ENCODE results near the gene RNF150. TPM values are rescaled to one million over a fixed set of nuclear protein-coding genes. Genes with fewer than 3 reads are reported as not detected.

Gene RNF150
- total and polyA plus RNA-seq, 2 of the 8 experiments (the other 6 are each of a cell fraction or from before 2014, with no cell fraction given): 3.4 to 4.8 TPM

GRCh38 chr4:140969296-140969695, 164.0 kb downstream of the RNF150 start:
- no peak overlapping the region for H3K4me2 ChIP-seq (ENCODE audit: insufficient read depth in 1 of 2, low read depth in 2 of 2, low read length in 2 of 2)
- no peak overlapping the region for H2BK120ac ChIP-seq (replicated peaks; ENCODE audit: low read depth, low read length)
- no peak overlapping the region for H2BK5ac ChIP-seq (ENCODE audit: low read depth, low read length)
- no peak overlapping the region for H3K9ac ChIP-seq (replicated peaks in 1 of 4; ENCODE audit: extremely low read depth in 1 of 4, low read depth in 3 of 4, low read length in 3 of 4)
- H3K9me3 ChIP-seq (ENCODE audit: insufficient read depth in 2 of 2, low read depth in 1 of 2, low read length in 1 of 2): no peaks in the 10 kb centered on the region
- H3K4me1 ChIP-seq (replicated peaks in 1 of 4; ENCODE audit: control insufficient read depth in 3 of 4, insufficient read depth in 4 of 4, low read length in 3 of 4): no peaks in the 10 kb centered on the region
- no peak overlapping the region for H2AK5ac ChIP-seq (ENCODE audit: low read depth, low read length)
- H3K23me2 ChIP-seq (ENCODE audit: low read depth, low read length): no peaks in the 10 kb centered on the region
- FAIRE-seq: no peak
- ChIA-PET POLR2A (ENCODE audit: partially characterized antibody) (interaction anchor here (1.4 kb wide), 1 partner anchor 164 kb away, joined by 3 read pairs; no protein-coding TSS in a partner anchor), CTCF (ENCODE audit: partially characterized antibody) (no interaction called here)
- no peaks in the 10 kb centered on the region for H3K36me3 ChIP-seq (ENCODE audit: control insufficient read depth in 2 of 4, insufficient read depth in 4 of 4, low read length in 3 of 4)
- H2AFZ ChIP-seq (ENCODE audit: low read length): no peak overlapping the region
- H4K8ac ChIP-seq (ENCODE audit: extremely low read depth, insufficient read depth, low read length): no peak overlapping the region
- H3K27me3 ChIP-seq (replicated peaks in 1 of 4; ENCODE audit: control insufficient read depth in 3 of 4, extremely low read depth in 1 of 4, insufficient read depth in 3 of 4, low read length in 3 of 4): no peaks in the 10 kb centered on the region
- no peak overlapping the region for H3K27ac ChIP-seq (ENCODE audit: low read depth, low read length)
- H4K91ac ChIP-seq (replicated peaks; ENCODE audit: insufficient read length, low read length): no peak overlapping the region
- no peak overlapping the region for H3K23ac ChIP-seq (ENCODE audit: insufficient read length)
- H3K79me2 ChIP-seq (ENCODE audit: control insufficient read depth in 1 of 2, insufficient read depth in 2 of 2, low read length in 2 of 2): no peaks in the 10 kb centered on the region
- DNase-seq (ENCODE audit: low read depth in 1 of 2, low spot score in 2 of 2): no peak
- no peak overlapping the region for H2BK12ac ChIP-seq (ENCODE audit: low read depth, low read length)
- H2BK15ac ChIP-seq (ENCODE audit: low read length): no peak overlapping the region
- no peaks in the 10 kb centered on the region for H3K79me1 ChIP-seq (ENCODE audit: low read depth, low read length)
- H4K5ac ChIP-seq (ENCODE audit: insufficient read length, low read depth, low read length): no peak overlapping the region
- TF ChIP-seq SAP30 (IDR thresholded peaks at IDR 0.05; ENCODE audit: insufficient read depth, insufficient replicate concordance, low read length) (no peak), KDM4A (IDR thresholded peaks at IDR 0.05; ENCODE audit: low read depth, low read length, severe bottlenecking) (no peak), CREB1 (IDR thresholded peaks at IDR 0.05) (no peak), HDAC6 (IDR thresholded peaks at IDR 0.05; ENCODE audit: low read depth, low read length) (no peak), SP4 (IDR thresholded peaks at IDR 0.05; ENCODE audit: low read length) (no peak)
- 92% methylated on average over 3 of the region's 3 CpGs; no CpG with 5 or more reads in 1 of the 2 experiments for WGBS, 2 experiments (ENCODE audit: extremely low coverage in 1 of 2, insufficient coverage in 1 of 2, insufficient read length in 1 of 2, insufficient replicate concordance in 2 of 2, low coverage in 1 of 2, low lambda C conversion rate in 2 of 2, missing lambda C conversion rate in 1 of 2)
- no peak overlapping the region for H3K18ac ChIP-seq (ENCODE audit: extremely low read depth, low read length)
- no peak overlapping the region for H3K56ac ChIP-seq (replicated peaks; ENCODE audit: insufficient read length, low read depth, low read length)
- H3K4me3 ChIP-seq (ENCODE audit: extremely low read depth in 1 of 4, insufficient read depth in 2 of 4, low read depth in 3 of 4, low read length in 4 of 4): no peak overlapping the region
- H2BK20ac ChIP-seq (ENCODE audit: low read length): no peak overlapping the region
- H3K4ac ChIP-seq (replicated peaks; ENCODE audit: insufficient read length, low read depth, low read length): no peak overlapping the region
- H4K20me1 ChIP-seq (replicated peaks in 1 of 2; ENCODE audit: control insufficient read depth in 1 of 2, insufficient read depth in 2 of 2, low read length in 2 of 2): no peaks in the 10 kb centered on the region
- H3K14ac ChIP-seq (ENCODE audit: insufficient read length): no peak overlapping the region

Data from H1 (cell line).